CD14-positive monocyte (primary cell): Measurements from ENCODE around the gene RELN. TPM values are rescaled to one million over a fixed set of nuclear protein-coding genes. Genes with fewer than 3 reads are reported as not detected.

ENCODE experiments used
- DNase-seq, 3 donors: peaks; one replicate each; pipeline ENCODE4 v3.0.0-alpha.2; 2011 to 2022
- H2AFZ ChIP-seq: 2 replicates; pipeline ENCODE4 v1.6.0; 2012; ENCODE audit warnings: mild to moderate bottlenecking, low read depth, low read length, inconsistent platforms; ENCODE audit not compliant: insufficient read depth, poor library complexity, severe bottlenecking
- H3K27ac ChIP-seq, 2 donors: 1 replicate in 1 of 2; 2 replicates in 1 of 2; pipeline ENCODE4 v1.5.1; 2012 to 2013; ENCODE audit warnings: low read length in 2 of 2, control low read depth in 1 of 2, inconsistent platforms in 1 of 2, low read depth in 1 of 2, mild to moderate bottlenecking in 1 of 2
- H3K27me3 ChIP-seq, 2 donors: one replicate each; pipeline versions ENCODE4 v1.6.0 to v1.6.1; 2011 to 2013; ENCODE audit warnings: low read length in 2 of 2; ENCODE audit not compliant: control insufficient read depth in 2 of 2, insufficient read depth in 2 of 2
- H3K36me3 ChIP-seq, 2 donors: replicated peaks in 1 of 2; 1 replicate in 1 of 2; 2 replicates in 1 of 2; pipeline versions ENCODE4 v1.5.1 to v1.6.1; 2012 to 2013; ENCODE audit warnings: low read length in 2 of 2, control low read depth in 1 of 2, inconsistent platforms in 1 of 2, mild to moderate bottlenecking in 1 of 2; ENCODE audit not compliant: insufficient read depth in 2 of 2, control insufficient read depth in 1 of 2
- H3K4me1 ChIP-seq, 2 donors: 1 replicate in 1 of 2; 2 replicates in 1 of 2; pipeline versions ENCODE4 v1.5.1 to v1.6.1; 2012 to 2013; ENCODE audit warnings: low read length in 2 of 2, control low read depth in 1 of 2, inconsistent platforms in 1 of 2, mild to moderate bottlenecking in 1 of 2, moderate library complexity in 1 of 2; ENCODE audit not compliant: insufficient read depth in 2 of 2, control insufficient read depth in 1 of 2
- H3K4me2 ChIP-seq: replicated peaks from 2 replicates; pipeline ENCODE3; 2012; ENCODE audit warnings: low read length, moderate library complexity, mild to moderate bottlenecking; ENCODE audit not compliant: poor library complexity, severe bottlenecking; ENCODE audit errors: extremely low read depth
- H3K4me3 ChIP-seq, 3 experiments: fragments of 200-600 bp in 1 of 3; sonication (generic) in 1 of 3; replicated peaks in 1 of 3; 1 replicate in 2 of 3; 2 replicates in 1 of 3; pipeline ENCODE4 v1.5.1; 2011 to 2013; ENCODE audit warnings: low read length in 3 of 3, mild to moderate bottlenecking in 3 of 3, control low read depth in 2 of 3, low read depth in 2 of 3, inconsistent platforms in 1 of 3, moderate library complexity in 1 of 3
- H3K79me2 ChIP-seq: 2 replicates; pipeline ENCODE4 v1.6.0; 2012; ENCODE audit warnings: mild to moderate bottlenecking, control low read depth, inconsistent platforms, low read length, moderate library complexity; ENCODE audit not compliant: insufficient read depth
- H3K9ac ChIP-seq: 2 replicates; pipeline ENCODE4 v1.6.0; 2017; ENCODE audit warnings: low read length, mild to moderate bottlenecking; ENCODE audit not compliant: insufficient read depth, poor library complexity, severe bottlenecking
- H3K9me3 ChIP-seq, 2 donors: replicated peaks in 1 of 2; 1 replicate in 1 of 2; 2 replicates in 1 of 2; pipeline versions ENCODE4 v1.5.1 to v1.6.1; 2012 to 2013; ENCODE audit warnings: low read length in 2 of 2, control low read depth in 1 of 2; ENCODE audit not compliant: control insufficient read depth in 1 of 2, insufficient read depth in 1 of 2
- H4K20me1 ChIP-seq: 2 replicates; pipeline ENCODE4 v1.6.0; 2012; ENCODE audit warnings: mild to moderate bottlenecking, low read length, control low read depth, moderate library complexity; ENCODE audit not compliant: insufficient read depth
- H3K27ac Mint-ChIP-seq, 7 donors: one replicate each; pipeline ENCODE4 v1.8.0; 2020; ENCODE audit warnings: mild to moderate bottlenecking in 7 of 7, mixed read lengths in 7 of 7, moderate library complexity in 6 of 7, inconsistent platforms in 2 of 7
- H3K27me3 Mint-ChIP-seq, 3 donors: one replicate each; pipeline ENCODE4 v1.8.0; 2021 to 2022; ENCODE audit warnings: low read depth in 3 of 3, mild to moderate bottlenecking in 3 of 3, mixed read lengths in 3 of 3, moderate library complexity in 3 of 3, inconsistent platforms in 1 of 3
- H3K36me3 Mint-ChIP-seq, 2 donors: one replicate each; pipeline ENCODE4 v1.8.0; 2020; ENCODE audit warnings: mixed read lengths in 2 of 2, inconsistent platforms in 1 of 2, mild to moderate bottlenecking in 1 of 2
- H3K4me1 Mint-ChIP-seq: one replicate; pipeline ENCODE4 v1.8.0; 2020; ENCODE audit warnings: mild to moderate bottlenecking, mixed read lengths
- H3K4me3 Mint-ChIP-seq, 2 donors: one replicate each; pipeline ENCODE4 v1.8.0; 2020; ENCODE audit warnings: mild to moderate bottlenecking in 2 of 2, mixed read lengths in 2 of 2, moderate library complexity in 1 of 2
- H3K9me3 Mint-ChIP-seq, 7 donors: one replicate each; pipeline ENCODE4 v1.8.0; 2020 to 2022; ENCODE audit warnings: mixed read lengths in 7 of 7, mild to moderate bottlenecking in 6 of 7, moderate library complexity in 6 of 7, inconsistent platforms in 2 of 7
- WGBS: methylation state at CpG from one replicate; pipeline ENCODE4 v1.1.5; 2013; ENCODE audit warnings: missing lambda C conversion rate; ENCODE audit not compliant: insufficient coverage; 5-methylcytosine and 5-hydroxymethylcytosine counted together
- intact Hi-C, 2 donors: fragments of 100-400 bp; cut with micrococcal nuclease; formaldehyde crosslinking; loops; one replicate each; pipeline versions ENCODE4 v1.15.0 to v1.15.1; 2023
- polyA plus RNA-seq, 3 donors: library from polyadenylated mRNA; depleted of rRNA in 1 of 3; unstranded in 2 of 3; stranded (reverse) in 1 of 3; fragments of 300-500 nt in 2 of 3; fragments of >200 nt in 1 of 3; fragmentation: Illumina TruSeq in 2 of 3; gene quantifications; 1 replicate in 2 of 3; 2 replicates in 1 of 3; pipeline ENCODE4 v1.2.3, GENCODE V29; 2012 to 2021
- TF ChIP-seq, protein P1 (sequence below): fragments of 200-600 bp; IDR thresholded peaks from one replicate; pipeline ENCODE4 v1.8.0; 2022; ENCODE audit warnings: antibody characterized with exemption, mild to moderate bottlenecking

The RELN gene
- polyA plus RNA-seq, 3 donors, result not detected

DNA sequence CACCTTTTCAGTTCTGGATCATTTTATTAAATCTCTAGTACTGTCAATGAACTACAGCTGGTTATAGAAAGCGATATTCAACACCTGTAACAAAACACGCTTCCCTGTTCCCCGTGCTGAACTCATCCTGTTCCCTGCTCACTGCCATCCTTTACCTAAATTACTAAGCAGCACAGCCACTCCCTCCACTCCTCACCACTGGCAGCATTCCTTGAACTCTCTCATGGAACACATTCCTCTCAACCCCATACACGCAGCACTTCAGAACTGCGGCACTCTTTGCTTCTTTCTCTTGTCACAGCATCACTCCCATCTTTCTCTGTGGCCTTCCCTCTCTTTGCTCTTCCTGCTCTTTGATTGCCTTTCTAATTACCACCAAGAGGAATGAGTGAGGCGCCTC is 27.4 kb downstream of the RELN start:
- Mint-ChIP-seq H3K4me3 (no peak overlapping the region), H3K9me3 (peaks cover 0 to 4% (median 0%) of the 10 kb centered on the region in 7 donors), H3K27me3 (peaks cover 0 to 3% (median 2%) of the 10 kb centered on the region in 3 donors), H3K4me1 (no peaks in the 10 kb centered on the region), H3K36me3 (no peaks in the 10 kb centered on the region), H3K27ac (no peak overlapping the region)
- Histone ChIP-seq H3K4me2 (no peak overlapping the region), H3K4me1 (no peaks in the 10 kb centered on the region), H3K27ac (no peak overlapping the region), H3K9me3 (no peaks in the 10 kb centered on the region), H3K27me3 (no peaks in the 10 kb centered on the region), H3K36me3 (no peaks in the 10 kb centered on the region), H4K20me1 (no peaks in the 10 kb centered on the region), H3K4me3 (no peak overlapping the region), H3K9ac (no peak overlapping the region), H3K79me2 (no peaks in the 10 kb centered on the region), H2AFZ (no peak overlapping the region)
- TF ChIP-seq, protein P1, sequence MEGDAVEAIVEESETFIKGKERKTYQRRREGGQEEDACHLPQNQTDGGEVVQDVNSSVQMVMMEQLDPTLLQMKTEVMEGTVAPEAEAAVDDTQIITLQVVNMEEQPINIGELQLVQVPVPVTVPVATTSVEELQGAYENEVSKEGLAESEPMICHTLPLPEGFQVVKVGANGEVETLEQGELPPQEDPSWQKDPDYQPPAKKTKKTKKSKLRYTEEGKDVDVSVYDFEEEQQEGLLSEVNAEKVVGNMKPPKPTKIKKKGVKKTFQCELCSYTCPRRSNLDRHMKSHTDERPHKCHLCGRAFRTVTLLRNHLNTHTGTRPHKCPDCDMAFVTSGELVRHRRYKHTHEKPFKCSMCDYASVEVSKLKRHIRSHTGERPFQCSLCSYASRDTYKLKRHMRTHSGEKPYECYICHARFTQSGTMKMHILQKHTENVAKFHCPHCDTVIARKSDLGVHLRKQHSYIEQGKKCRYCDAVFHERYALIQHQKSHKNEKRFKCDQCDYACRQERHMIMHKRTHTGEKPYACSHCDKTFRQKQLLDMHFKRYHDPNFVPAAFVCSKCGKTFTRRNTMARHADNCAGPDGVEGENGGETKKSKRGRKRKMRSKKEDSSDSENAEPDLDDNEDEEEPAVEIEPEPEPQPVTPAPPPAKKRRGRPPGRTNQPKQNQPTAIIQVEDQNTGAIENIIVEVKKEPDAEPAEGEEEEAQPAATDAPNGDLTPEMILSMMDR, result no peak
- DNase-seq, result no peak
- intact Hi-C loops, result no loop called here
- 66% methylated on average over 6 of the region's 6 CpGs for WGBS

DNA sequence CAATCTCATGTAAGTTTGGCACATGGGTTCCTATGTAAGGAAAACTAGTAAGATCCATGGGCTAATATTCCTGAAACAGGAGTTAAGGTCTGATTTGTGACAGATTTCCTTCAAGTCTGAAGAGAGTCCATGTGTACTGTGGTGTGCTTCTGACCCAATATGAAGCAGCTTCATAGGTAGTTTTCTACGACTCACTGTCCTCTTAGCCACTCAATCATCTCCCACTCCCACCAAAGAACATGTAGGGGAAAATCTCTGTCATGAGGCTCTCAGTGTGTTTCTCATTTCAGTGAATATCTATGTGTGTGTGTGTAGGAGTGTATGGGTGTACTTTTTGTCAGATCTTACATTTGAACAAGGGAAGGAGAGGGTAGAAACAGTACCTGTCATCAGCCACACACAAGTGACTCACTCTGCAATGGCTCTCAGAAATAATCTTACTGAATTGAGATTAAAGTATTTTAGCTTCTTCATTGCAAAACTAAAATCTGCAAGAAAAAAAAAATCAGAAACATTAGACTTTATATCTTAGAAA is 31.1 kb downstream of the RELN start:
- Mint-ChIP-seq H3K27me3 (peaks cover 0 to 3% (median 2%) of the 10 kb centered on the region in 3 donors), H3K4me3 (no peak overlapping the region), H3K36me3 (no peaks in the 10 kb centered on the region), H3K9me3 (peaks cover 0 to 4% (median 0%) of the 10 kb centered on the region in 7 donors), H3K27ac (no peak overlapping the region), H3K4me1 (no peaks in the 10 kb centered on the region)
- H3K27ac ChIP-seq, result no peak overlapping the region
- no peak overlapping the region for H2AFZ ChIP-seq
- no peak overlapping the region for H3K4me3 ChIP-seq
- H3K9me3 ChIP-seq, result no peaks in the 10 kb centered on the region
- H3K79me2 ChIP-seq, result no peaks in the 10 kb centered on the region
- no CpG with 5 or more reads among the region's 1 CpG for WGBS
- no peaks in the 10 kb centered on the region for H3K27me3 ChIP-seq
- intact Hi-C loops, result no loop called here
- H3K4me1 ChIP-seq, result no peaks in the 10 kb centered on the region
- H4K20me1 ChIP-seq, result no peaks in the 10 kb centered on the region
- no peaks in the 10 kb centered on the region for H3K36me3 ChIP-seq
- DNase-seq, result no peak
- no peak overlapping the region for H3K4me2 ChIP-seq
- TF ChIP-seq, protein P1, result no peak
- H3K9ac ChIP-seq, result no peak overlapping the region
